C4-2B (cell line): ENCODE measurements around the gene GRAPL.
"Not testable (repeated sequence)": the region's sequence is repeated elsewhere in the genome, so short reads cannot be mapped to it uniquely, and the experiment has no call there.

Experiments used
- CTCF ChIP-seq: fragments of 450-650 bp; conservative IDR thresholded peaks from 2 replicates; pipeline ENCODE4 v1.5.1; 2017; ENCODE audit warnings: mild to moderate bottlenecking
- ZFX ChIP-seq: fragments of 450-650 bp; IDR thresholded peaks from 2 replicates; pipeline ENCODE4 v1.6.1; 2017

GRCh38 chr17:19136605-19137004 lies 9.2 kb downstream of the GRAPL start:
- TF ChIP-seq CTCF, ZFX: not testable (repeated sequence)
